Kidney epithelial cell (primary cell): Measurements from ENCODE around the gene GSE1. TPM values are rescaled to one million over a fixed set of nuclear protein-coding genes. Genes with fewer than 3 reads are reported as not detected.

Experiments used
- DNase-seq: peaks from one replicate; pipeline ENCODE4 v3.0.0-alpha.2; 2010; ENCODE audit warnings: low read depth
- H3K27me3 ChIP-seq: 2 replicates; pipeline ENCODE4 v1.6.0; 2011; ENCODE audit warnings: low read length; ENCODE audit not compliant: control insufficient read depth, insufficient read depth
- H3K36me3 ChIP-seq: 2 replicates; pipeline ENCODE4 v1.5.1; 2011; ENCODE audit warnings: low read length; ENCODE audit not compliant: control insufficient read depth, insufficient read depth
- H3K4me3 ChIP-seq: 2 replicates; pipeline ENCODE4 v1.5.1; 2011; ENCODE audit warnings: low read depth, mild to moderate bottlenecking, control low read depth, low read length
- CTCF ChIP-seq: IDR thresholded peaks from 2 replicates; pipeline ENCODE4 v1.5.1; 2011; ENCODE audit warnings: mild to moderate bottlenecking, moderate library complexity, low read length, control low read depth, inconsistent platforms; ENCODE audit not compliant: insufficient read depth, poor library complexity, severe bottlenecking
- total RNA-seq: library from RNA; depleted of rRNA; stranded (reverse); fragments of >200 nt; gene quantifications from 2 replicates; pipeline ENCODE4 v1.2.3, GENCODE V29; 2015

GSE1 gene
- total RNA-seq, 1 donor from 2014 or later = 25.7 TPM

- no peak for DNase-seq
- Histone ChIP-seq H3K4me3 (no peak overlapping the region), H3K27me3 (no peaks in the 10 kb centered on the region), H3K36me3 (no peaks in the 10 kb centered on the region)
- no peak for TF ChIP-seq CTCF
These were observed 3.6 kb downstream of the GSE1 start for GRCh38 chr16:85616607-85617321.

GRCh38 chr16:85617948-85618347, 4.8 kb downstream of the GSE1 start:
- TF ChIP-seq CTCF = no peak
- no peak for DNase-seq

GRCh38 chr16:85618521-85618920, 5.4 kb downstream of the GSE1 start:
- Histone ChIP-seq H3K4me3 (no peak overlapping the region), H3K36me3 (no peaks in the 10 kb centered on the region), H3K27me3 (no peaks in the 10 kb centered on the region)
- no peak for DNase-seq
- TF ChIP-seq CTCF = no peak

More at GRCh38 chr16:85617948-85618347, 4.8 kb downstream of the GSE1 start:
- Histone ChIP-seq H3K4me3 (no peak overlapping the region), H3K36me3 (no peaks in the 10 kb centered on the region), H3K27me3 (no peaks in the 10 kb centered on the region)

- H3K4me3 ChIP-seq = no peak overlapping the region
- H3K27me3 ChIP-seq = no peaks in the 10 kb centered on the region
- no peak for TF ChIP-seq CTCF
- DNase-seq = no peak
- H3K36me3 ChIP-seq = no peaks in the 10 kb centered on the region
These were observed 6.2 kb downstream of the GSE1 start for GRCh38 chr16:85619101-85619891.

- no peak overlapping the region for H3K4me3 ChIP-seq
- H3K27me3 ChIP-seq = no peaks in the 10 kb centered on the region
- TF ChIP-seq CTCF = no peak
- H3K36me3 ChIP-seq = no peaks in the 10 kb centered on the region
- DNase-seq = no peak
These were observed 7.3 kb downstream of the GSE1 start for GRCh38 chr16:85620374-85620773.
